GM13976 (cell line): ENCODE measurements around the gene HOXA11.

ENCODE experiments used
- DNase-seq: peaks from one replicate; pipeline ENCODE4 v3.0.0; 2012; ENCODE audit warnings: low spot score
- CTCF ChIP-seq: IDR thresholded peaks from 2 replicates; pipeline ENCODE4 v1.5.1; 2012; ENCODE audit warnings: borderline replicate concordance, mild to moderate bottlenecking; ENCODE audit not compliant: insufficient read depth; ENCODE audit errors: extremely low read depth, missing control alignments, control extremely low read depth
- in situ Hi-C: fragments of 300-500 bp; cut with MboI; formaldehyde crosslinking; loops from one replicate; pipeline ENCODE4 v1.12.0; 2022; ENCODE audit warnings: low sequenced_read_pairs, mixed read lengths, inconsistent platforms; ENCODE audit not compliant: unreplicated experiment

Gene HOXA11

GRCh38 chr7:27172823-27173510 lies 12.1 kb downstream of the HOXA11 start:
- TF ChIP-seq CTCF: no peak
- no peak for DNase-seq
- in situ Hi-C loops: loop anchor here (25.0 kb wide), 1 partner anchor 661 kb away; no protein-coding TSS in a partner anchor

GRCh38 chr7:27172315-27172774 lies 12.7 kb downstream of the HOXA11 start:
- no peak for DNase-seq
- in situ Hi-C loops: loop anchor here (25.0 kb wide), 1 partner anchor 660 kb away; no protein-coding TSS in a partner anchor
- no peak for TF ChIP-seq CTCF

- in situ Hi-C loops: loop anchor here (25.0 kb wide), 1 partner anchor 659 kb away; no protein-coding TSS in a partner anchor
- TF ChIP-seq CTCF: no peak
- no peak for DNase-seq
Measured at GRCh38 chr7:27171637-27172314, 13.3 kb downstream of the HOXA11 start.

- TF ChIP-seq CTCF: no peak
- in situ Hi-C loops: loop anchor here (25.0 kb wide), 1 partner anchor 659 kb away; no protein-coding TSS in a partner anchor
Measured at GRCh38 chr7:27171325-27171636, 13.8 kb downstream of the HOXA11 start.

GRCh38 chr7:27170426-27171324 lies 14.4 kb downstream of the HOXA11 start:
- no peak for DNase-seq

More at GRCh38 chr7:27171325-27171636, 13.8 kb downstream of the HOXA11 start:
- no peak for DNase-seq

More at GRCh38 chr7:27170426-27171324, 14.4 kb downstream of the HOXA11 start:
- in situ Hi-C loops: loop anchor here (25.0 kb wide), 1 partner anchor 658 kb away; no protein-coding TSS in a partner anchor
- no peak for TF ChIP-seq CTCF
